Uterus (tissue), 4 donors: Measurements from ENCODE around the gene ADAMTSL2. TPM values are rescaled to one million over a fixed set of nuclear protein-coding genes. Genes with fewer than 3 reads are reported as not detected.

Experiments used
- DNase-seq, 2 donors: peaks; one replicate each; pipeline ENCODE4 v3.0.0-alpha.2; 2019 to 2020
- H3K27ac ChIP-seq, 2 donors: fragments of 200-600 bp; sonication (generic); 1 replicate in 1 of 2; 2 replicates in 1 of 2; pipeline ENCODE4 v1.5.1; 2016 to 2018
- H3K27me3 ChIP-seq, 2 donors: fragments of 200-600 bp; sonication (generic); one replicate each; pipeline ENCODE4 v1.5.1; 2018 to 2019; ENCODE audit warnings: control low read depth in 1 of 2
- H3K36me3 ChIP-seq, 2 donors: fragments of 200-600 bp; sonication (generic); one replicate each; pipeline ENCODE4 v1.5.1; 2019; ENCODE audit warnings: control low read depth in 1 of 2
- H3K4me1 ChIP-seq, 2 donors: fragments of 200-600 bp; sonication (generic); one replicate each; pipeline ENCODE4 v1.5.1; 2018 to 2019; ENCODE audit warnings: control low read depth in 1 of 2
- H3K4me3 ChIP-seq, 2 donors: fragments of 200-600 bp; sonication (generic); 1 replicate in 1 of 2; 2 replicates in 1 of 2; pipeline ENCODE4 v1.5.1; 2018 to 2019; ENCODE audit warnings: mild to moderate bottlenecking in 1 of 2
- H3K9me3 ChIP-seq, 2 donors: fragments of 200-600 bp; sonication (generic); one replicate each; pipeline ENCODE4 v1.5.1; 2019; ENCODE audit warnings: control low read depth in 1 of 2
- CTCF ChIP-seq, 4 experiments: fragments of 200-600 bp in 2 of 4; fragments of 450-650 bp in 2 of 4; sonication (generic) in 2 of 4; IDR thresholded peaks; one replicate each; pipeline ENCODE4 v1.5.1; 2016 to 2019; ENCODE audit warnings: antibody characterized with exemption in 4 of 4, mild to moderate bottlenecking in 2 of 4, moderate library complexity in 1 of 4
- POLR2A ChIP-seq, 2 donors: fragments of 450-650 bp; IDR thresholded peaks; one replicate each; pipeline ENCODE4 v1.6.1; 2016; ENCODE audit warnings: antibody characterized with exemption in 2 of 2, mild to moderate bottlenecking in 1 of 2, moderate library complexity in 1 of 2
- intact Hi-C: fragments of 100-400 bp; cut with DNase I; formaldehyde crosslinking; loops from one replicate; pipeline ENCODE4 v1.15.1; 2023; ENCODE audit warnings: low total_unique reads
- total RNA-seq, 4 donors: library from RNA; depleted of rRNA in 3 of 4; stranded (reverse); fragments of >200 nt in 3 of 4; gene quantifications; one replicate each; pipeline versions ENCODE4 v1.1.0 to v1.2.4, GENCODE V29; 2014 to 2023
- donor health status: DM: yes; HTN: yes; CAD: no.

Gene ADAMTSL2
- total RNA-seq, 4 donors from 2014 or later: 0.26 to 3.0 (median 2.4) TPM; not detected in 1

GRCh38 chr9:133502112-133502511 lies 32.4 kb upstream of the ADAMTSL2 start:
- intact Hi-C loops: no loop called here
- TF ChIP-seq CTCF (IDR thresholded peaks at IDR 0.05) (no peak), POLR2A (IDR thresholded peaks at IDR 0.05) (no peak)
- no peak overlapping the region for H3K27ac ChIP-seq

GRCh38 chr9:133505186-133505830 lies 29.2 kb upstream of the ADAMTSL2 start:
- H3K4me3 ChIP-seq: no peak overlapping the region
- peak overlapping the region in 1 of 2 donors; percentile 21 for H3K27ac ChIP-seq
- no peak for DNase-seq
- intact Hi-C loops: no loop called here
- peaks cover 0 to 12% of the 10 kb centered on the region in 2 donors for H3K9me3 ChIP-seq
- no peaks in the 10 kb centered on the region for H3K27me3 ChIP-seq
- TF ChIP-seq POLR2A (IDR thresholded peaks at IDR 0.05) (no peak), CTCF (IDR thresholded peaks at IDR 0.05) (no peak)
- peaks cover 0 to 18% of the 10 kb centered on the region in 2 donors for H3K4me1 ChIP-seq
- H3K36me3 ChIP-seq: no peaks in the 10 kb centered on the region

More at GRCh38 chr9:133502112-133502511, 32.4 kb upstream of the ADAMTSL2 start:
- Histone ChIP-seq H3K4me3 (no peak overlapping the region), H3K27me3 (no peaks in the 10 kb centered on the region), H3K9me3 (peaks cover 0 to 12% of the 10 kb centered on the region in 2 donors), H3K36me3 (no peaks in the 10 kb centered on the region), H3K4me1 (peaks cover 0 to 12% of the 10 kb centered on the region in 2 donors)
- no peak for DNase-seq

GRCh38 chr9:133505901-133506652 lies 28.4 kb upstream of the ADAMTSL2 start:
- intact Hi-C loops: no loop called here
- peak; percentile 41 to 69 for DNase-seq
- Histone ChIP-seq H3K36me3 (no peaks in the 10 kb centered on the region), H3K4me3 (no peak overlapping the region), H3K27ac (peak overlapping the region in 1 of 2 donors; percentile 21), H3K27me3 (no peaks in the 10 kb centered on the region), H3K9me3 (peaks cover 0 to 12% of the 10 kb centered on the region in 2 donors), H3K4me1 (peaks cover 0 to 18% of the 10 kb centered on the region in 2 donors)
- TF ChIP-seq POLR2A (IDR thresholded peaks at IDR 0.05) (no peak), CTCF (IDR thresholded peaks at IDR 0.05) (no peak)

- Histone ChIP-seq H3K36me3 (no peaks in the 10 kb centered on the region), H3K9me3 (peaks cover 0 to 12% of the 10 kb centered on the region in 2 donors), H3K27me3 (no peaks in the 10 kb centered on the region), H3K27ac (no peak overlapping the region), H3K4me1 (peaks cover 0 to 18% of the 10 kb centered on the region in 2 donors), H3K4me3 (no peak overlapping the region)
- TF ChIP-seq CTCF (IDR thresholded peaks at IDR 0.05): no peak
- no peak for TF ChIP-seq POLR2A (IDR thresholded peaks at IDR 0.05)
- intact Hi-C loops: no loop called here
- DNase-seq: peak in 1 of 2 donors; percentile 43
Measured at GRCh38 chr9:133506653-133507038, 27.9 kb upstream of the ADAMTSL2 start.
